Gastroesophageal sphincter (tissue), 4 donors: Measurements from ENCODE around the gene ZP4. TPM values are rescaled to one million over a fixed set of nuclear protein-coding genes. Genes with fewer than 3 reads are reported as not detected.

ENCODE experiments used
- ATAC-seq: fragments of 150-250 bp; one replicate; pipeline ENCODE4 v1.9.1; 2016; ENCODE audit warnings: mild to moderate bottlenecking, moderate library complexity
- H3K27ac ChIP-seq, 4 donors: fragments of 200-600 bp; sonication (generic) in 3 of 4; 1 replicate in 3 of 4; 2 replicates in 1 of 4; pipeline ENCODE4 v1.5.1; 2016 to 2019
- H3K27me3 ChIP-seq: fragments of 200-600 bp; sonication (generic); one replicate; pipeline ENCODE4 v1.5.1; 2019
- H3K36me3 ChIP-seq, 2 donors: fragments of 200-600 bp; sonication (generic); one replicate each; pipeline ENCODE4 v1.5.1; 2019; ENCODE audit warnings: control low read depth in 1 of 2
- H3K4me1 ChIP-seq, 3 donors: fragments of 200-600 bp; sonication (generic); 1 replicate in 2 of 3; 2 replicates in 1 of 3; pipeline ENCODE4 v1.5.1; 2016 to 2019; ENCODE audit warnings: control low read depth in 2 of 3
- H3K4me3 ChIP-seq, 2 donors: fragments of 200-600 bp; sonication (generic); one replicate each; pipeline ENCODE4 v1.5.1; 2019; ENCODE audit warnings: mild to moderate bottlenecking in 1 of 2, moderate library complexity in 1 of 2
- H3K9me3 ChIP-seq, 3 donors: fragments of 200-600 bp; sonication (generic); one replicate each; pipeline ENCODE4 v1.5.1; 2017 to 2019; ENCODE audit warnings: control low read depth in 2 of 3
- CTCF ChIP-seq, 4 experiments: fragments of 200-600 bp in 2 of 4; fragments of 450-650 bp in 2 of 4; sonication (generic) in 1 of 4; IDR thresholded peaks; one replicate each; pipeline ENCODE4 v1.5.1; 2017 to 2019; ENCODE audit warnings: antibody characterized with exemption in 4 of 4, mild to moderate bottlenecking in 2 of 4, moderate library complexity in 2 of 4
- EP300 ChIP-seq: sonication (generic); formaldehyde crosslinking; IDR thresholded peaks from one replicate; pipeline ENCODE4 v1.6.1; 2017; ENCODE audit warnings: antibody characterized with exemption, mild to moderate bottlenecking
- POLR2A ChIP-seq, 2 donors: fragments of 450-650 bp; IDR thresholded peaks; one replicate each; pipeline ENCODE4 v1.6.1; 2017; ENCODE audit warnings: antibody characterized with exemption in 2 of 2, mild to moderate bottlenecking in 2 of 2, moderate library complexity in 1 of 2
- POLR2AphosphoS5 ChIP-seq: sonication (generic); formaldehyde crosslinking; IDR thresholded peaks from one replicate; pipeline ENCODE4 v1.6.1; 2017; ENCODE audit warnings: antibody characterized with exemption
- WGBS, 2 donors: methylation state at CpG; one replicate each; pipeline ENCODE4 v1.1.5; 2018; ENCODE audit warnings: low coverage in 1 of 2; 5-methylcytosine and 5-hydroxymethylcytosine counted together
- total RNA-seq, 4 donors: library from RNA; depleted of rRNA; stranded (reverse); fragments of >200 nt; gene quantifications; one replicate each; pipeline ENCODE4 v1.1.0, GENCODE V29; 2016

ZP4 gene
- total RNA-seq, 4 donors from 2014 or later: not detected

GRCh38 chr1:237834461-237834860 lies 56.3 kb downstream of the ZP4 start:
- no peaks in the 10 kb centered on the region for H3K4me1 ChIP-seq
- H3K27me3 ChIP-seq: no peaks in the 10 kb centered on the region
- ATAC-seq: no peak
- TF ChIP-seq POLR2AphosphoS5 (no peak), CTCF (IDR thresholded peaks at IDR 0.05) (no peak), EP300 (no peak), POLR2A (IDR thresholded peaks at IDR 0.05) (no peak)
- 33 to 65% methylated on average over 1 to 3 of the region's 3 CpGs for WGBS, 2 donors
- H3K9me3 ChIP-seq: no peaks in the 10 kb centered on the region
- no peak overlapping the region for H3K27ac ChIP-seq
- peaks cover 0 to 7% of the 10 kb centered on the region in 2 donors for H3K36me3 ChIP-seq
- no peak overlapping the region for H3K4me3 ChIP-seq

- no peak for ATAC-seq
- H3K4me3 ChIP-seq: no peak overlapping the region
- peaks cover 0 to 7% of the 10 kb centered on the region in 2 donors for H3K36me3 ChIP-seq
- TF ChIP-seq POLR2AphosphoS5 (no peak), EP300 (no peak), POLR2A (IDR thresholded peaks at IDR 0.05) (no peak), CTCF (IDR thresholded peaks at IDR 0.05) (no peak)
- no peaks in the 10 kb centered on the region for H3K4me1 ChIP-seq
- no peaks in the 10 kb centered on the region for H3K9me3 ChIP-seq
- 87 to 88% methylated on average over 3 of the region's 3 CpGs for WGBS, 2 donors
- no peak overlapping the region for H3K27ac ChIP-seq
- no peaks in the 10 kb centered on the region for H3K27me3 ChIP-seq
Observed at GRCh38 chr1:237834048-237834447, 56.7 kb downstream of the ZP4 start.

- H3K4me1 ChIP-seq: no peaks in the 10 kb centered on the region
- 63% methylated on average over 7 of the region's 7 CpGs; no CpG with 5 or more reads in 1 of the 2 donors for WGBS, 2 donors
- H3K9me3 ChIP-seq: no peaks in the 10 kb centered on the region
- ATAC-seq: no peak
- H3K27ac ChIP-seq: no peak overlapping the region
- TF ChIP-seq POLR2AphosphoS5 (no peak), EP300 (no peak), CTCF (IDR thresholded peaks at IDR 0.05) (no peak), POLR2A (IDR thresholded peaks at IDR 0.05) (no peak)
- H3K27me3 ChIP-seq: no peaks in the 10 kb centered on the region
- H3K4me3 ChIP-seq: no peak overlapping the region
- H3K36me3 ChIP-seq: peaks cover 0 to 14% of the 10 kb centered on the region in 2 donors
Observed at GRCh38 chr1:237832858-237833257, 57.9 kb downstream of the ZP4 start.
